Measurements from ENCODE around the gene GALNT1. TPM values are rescaled to one million over a fixed set of nuclear protein-coding genes. Genes with fewer than 3 reads are reported as not detected.

The GALNT1 gene
- total RNA-seq, 1 experiment from 2014 or later: 54.7 TPM

DNA sequence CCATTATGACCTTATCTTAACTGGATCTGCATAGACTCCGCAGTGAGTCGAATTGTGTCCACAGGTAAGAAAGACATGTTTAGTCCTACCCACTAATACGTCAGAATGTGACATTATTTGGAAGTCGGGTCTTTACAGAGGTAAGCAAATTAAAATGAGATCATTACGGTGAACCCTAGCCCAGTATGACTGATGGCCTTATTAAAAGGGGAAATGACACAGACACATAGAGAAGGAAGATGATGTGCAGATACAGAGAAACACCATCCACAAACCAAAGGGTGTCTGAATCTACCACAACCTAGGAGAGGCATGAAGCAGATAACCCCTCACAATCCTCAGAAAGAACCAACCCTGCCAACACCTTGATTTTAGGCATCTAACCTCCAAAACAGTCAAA lies 135.6 kb downstream of the GALNT1 start (continued):
- no peak for TF ChIP-seq CTCF (IDR thresholded peaks at IDR 0.05 in 2 of 3, conservative IDR thresholded peaks at IDR 0.05 in 1 of 3; ENCODE audit: borderline replicate concordance in 1 of 3, insufficient read depth in 1 of 3, low read depth in 2 of 3, low read length in 2 of 3)
- TF ChIP-seq, protein P1, sequence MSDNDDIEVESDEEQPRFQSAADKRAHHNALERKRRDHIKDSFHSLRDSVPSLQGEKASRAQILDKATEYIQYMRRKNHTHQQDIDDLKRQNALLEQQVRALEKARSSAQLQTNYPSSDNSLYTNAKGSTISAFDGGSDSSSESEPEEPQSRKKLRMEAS (IDR thresholded peaks at IDR 0.05): no peak
- no peak for TF ChIP-seq POLR2AphosphoS5 (IDR thresholded peaks at IDR 0.05; ENCODE audit: low read depth, low read length)
- TF ChIP-seq, protein P2, sequence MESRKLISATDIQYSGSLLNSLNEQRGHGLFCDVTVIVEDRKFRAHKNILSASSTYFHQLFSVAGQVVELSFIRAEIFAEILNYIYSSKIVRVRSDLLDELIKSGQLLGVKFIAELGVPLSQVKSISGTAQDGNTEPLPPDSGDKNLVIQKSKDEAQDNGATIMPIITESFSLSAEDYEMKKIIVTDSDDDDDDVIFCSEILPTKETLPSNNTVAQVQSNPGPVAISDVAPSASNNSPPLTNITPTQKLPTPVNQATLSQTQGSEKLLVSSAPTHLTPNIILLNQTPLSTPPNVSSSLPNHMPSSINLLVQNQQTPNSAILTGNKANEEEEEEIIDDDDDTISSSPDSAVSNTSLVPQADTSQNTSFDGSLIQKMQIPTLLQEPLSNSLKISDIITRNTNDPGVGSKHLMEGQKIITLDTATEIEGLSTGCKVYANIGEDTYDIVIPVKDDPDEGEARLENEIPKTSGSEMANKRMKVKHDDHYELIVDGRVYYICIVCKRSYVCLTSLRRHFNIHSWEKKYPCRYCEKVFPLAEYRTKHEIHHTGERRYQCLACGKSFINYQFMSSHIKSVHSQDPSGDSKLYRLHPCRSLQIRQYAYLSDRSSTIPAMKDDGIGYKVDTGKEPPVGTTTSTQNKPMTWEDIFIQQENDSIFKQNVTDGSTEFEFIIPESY (IDR thresholded peaks at IDR 0.05; ENCODE audit: extremely low read depth, insufficient replicate concordance, low read length): no peak
- TF ChIP-seq EGR1 (IDR thresholded peaks at IDR 0.05; ENCODE audit: low read depth): no peak
- no peak for TF ChIP-seq POLR2A (IDR thresholded peaks at IDR 0.05; ENCODE audit: borderline replicate concordance, extremely low read depth, insufficient read depth, insufficient read length)
- no peak for TF ChIP-seq JUND (IDR thresholded peaks at IDR 0.05)
- TF ChIP-seq FOSL1 (IDR thresholded peaks at IDR 0.05; ENCODE audit: low read depth): no peak

DNA sequence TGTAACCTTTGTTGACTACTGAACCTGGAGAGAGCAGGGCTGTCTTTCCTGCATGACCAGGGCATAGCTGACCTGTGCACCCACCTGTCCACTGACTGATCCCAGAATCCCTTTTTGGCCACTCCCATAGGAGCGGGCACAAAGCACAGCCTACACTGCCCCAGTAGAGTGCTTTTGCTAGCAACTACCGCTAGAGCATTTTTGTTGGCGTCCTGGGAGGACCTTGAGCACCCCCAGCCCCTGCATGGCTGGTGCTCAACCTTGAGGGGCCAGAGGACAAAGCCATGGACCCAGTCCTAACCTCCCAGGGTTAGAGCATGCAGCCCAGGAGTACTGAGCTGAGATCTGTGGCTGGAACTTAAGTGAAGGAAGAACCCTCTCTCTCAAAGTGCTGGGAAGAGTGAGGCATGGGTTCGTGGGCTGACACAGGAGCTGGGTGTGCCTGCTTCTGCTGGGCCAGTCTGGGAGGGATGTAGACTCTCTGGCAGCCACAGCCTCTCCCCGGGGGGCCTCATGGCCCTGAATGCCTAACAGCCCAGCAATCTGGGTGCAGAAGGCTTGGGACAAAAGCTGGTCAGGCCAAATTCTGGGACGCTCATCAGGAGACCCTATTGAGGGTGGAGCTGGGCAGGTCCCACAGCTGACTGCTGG lies 140.0 kb downstream of the GALNT1 start:
- H2AFZ ChIP-seq (ENCODE audit: low read depth, low read length, poor library complexity, severe bottlenecking): no peak overlapping the region
- H3K4me1 ChIP-seq (ENCODE audit: control insufficient read depth in 1 of 2, insufficient read depth in 2 of 2, low read length in 2 of 2): no peaks in the 10 kb centered on the region
- H3K79me2 ChIP-seq (ENCODE audit: insufficient read depth, low read length): no peaks in the 10 kb centered on the region
- no peaks in the 10 kb centered on the region for H3K36me3 ChIP-seq (ENCODE audit: control insufficient read depth in 1 of 2, insufficient read depth in 2 of 2, low read length in 2 of 2)
- DNase-seq (ENCODE audit: low read depth, low spot score): no peak
- H3K4me3 ChIP-seq (replicated peaks in 1 of 2; ENCODE audit: low read depth in 1 of 2, low read length in 2 of 2): no peak overlapping the region
- no peak overlapping the region for H3K9ac ChIP-seq (ENCODE audit: low read length)
- H4K20me1 ChIP-seq (ENCODE audit: insufficient read depth): no peaks in the 10 kb centered on the region
- H3K27ac ChIP-seq (ENCODE audit: low read depth, low read length): no peak overlapping the region
- intact Hi-C loops (cut with micrococcal nuclease): loop anchor here (10.0 kb wide), 1 partner anchor 63 kb away; no protein-coding TSS in a partner anchor
- H3K9me3 ChIP-seq (ENCODE audit: control insufficient read depth in 1 of 2, insufficient read depth in 1 of 2, low read depth in 1 of 2, low read length in 2 of 2): no peaks in the 10 kb centered on the region
- BruUV-seq (replicated peaks): no TSS peak
- ATAC-seq: no peak
- H3K27me3 ChIP-seq (ENCODE audit: insufficient read depth, low read length): no peaks in the 10 kb centered on the region
- ChIA-PET CTCF (no interaction called here), RAD21 (ENCODE audit: low non-redundant PET in 1 of 2, low total read pairs in 2 of 2, uncharacterized antibody in 2 of 2, unreplicated experiment in 2 of 2) (no interaction called here), POLR2A (no interaction called here)
- no peak overlapping the region for H3K4me2 ChIP-seq (ENCODE audit: low read length)
- H3K9me2 ChIP-seq (ENCODE audit: insufficient read depth): no peaks in the 10 kb centered on the region
- TF ChIP-seq CEBPB (IDR thresholded peaks at IDR 0.05; ENCODE audit: low read depth): no peak
- no peak for TF ChIP-seq EZH2 (IDR thresholded peaks at IDR 0.05)
- no peak for TF ChIP-seq POLR2AphosphoS5 (IDR thresholded peaks at IDR 0.05; ENCODE audit: low read depth, low read length)
- TF ChIP-seq REST (IDR thresholded peaks at IDR 0.05; ENCODE audit: low read depth): no peak
- TF ChIP-seq POLR2A (IDR thresholded peaks at IDR 0.05; ENCODE audit: borderline replicate concordance, extremely low read depth, insufficient read depth, insufficient read length): no peak
- TF ChIP-seq, protein P3, sequence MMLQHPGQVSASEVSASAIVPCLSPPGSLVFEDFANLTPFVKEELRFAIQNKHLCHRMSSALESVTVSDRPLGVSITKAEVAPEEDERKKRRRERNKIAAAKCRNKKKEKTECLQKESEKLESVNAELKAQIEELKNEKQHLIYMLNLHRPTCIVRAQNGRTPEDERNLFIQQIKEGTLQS (IDR thresholded peaks at IDR 0.05): no peak
- TF ChIP-seq SP1 (IDR thresholded peaks at IDR 0.05; ENCODE audit: low read depth): no peak
- TF ChIP-seq EGR1 (IDR thresholded peaks at IDR 0.05; ENCODE audit: low read depth): no peak
- TF ChIP-seq, protein P2 (IDR thresholded peaks at IDR 0.05; ENCODE audit: extremely low read depth, insufficient replicate concordance, low read length): no peak
